Stimulated activated CD8-positive, alpha-beta memory T cell treated with anti-CD3 and anti-CD28 coated beads, Interleukin-2, amount 100 ng/mL, for 1 hour (primary cell): Measurements from ENCODE around the gene ZIC1.

Experiments
- DNase-seq, 2 donors: peaks; one replicate each; pipeline ENCODE4 v3.0.0-alpha.2; 2020; ENCODE audit warnings: low read depth in 2 of 2

Gene ZIC1

GRCh38 chr3:147395899-147396711 is 13.1 kb upstream of the ZIC1 start:
- no peak for DNase-seq

- DNase-seq = no peak
Measured at GRCh38 chr3:147396712-147397046, 12.5 kb upstream of the ZIC1 start.

- no peak for DNase-seq
Measured at GRCh38 chr3:147397155-147397874, 11.8 kb upstream of the ZIC1 start.

- no peak for DNase-seq
Measured at GRCh38 chr3:147397875-147398812, 11.0 kb upstream of the ZIC1 start.

GRCh38 chr3:147398813-147399534 is 10.2 kb upstream of the ZIC1 start:
- DNase-seq = no peak

GRCh38 chr3:147400111-147400510 is 9.1 kb upstream of the ZIC1 start:
- no peak for DNase-seq

GRCh38 chr3:147400999-147401398 is 8.2 kb upstream of the ZIC1 start:
- no peak for DNase-seq

- no peak for DNase-seq
Measured at GRCh38 chr3:147401421-147401820, 7.7 kb upstream of the ZIC1 start.

GRCh38 chr3:147402159-147402558 is 7.0 kb upstream of the ZIC1 start:
- DNase-seq = no peak

GRCh38 chr3:147403511-147403910 is 5.7 kb upstream of the ZIC1 start:
- no peak for DNase-seq

GRCh38 chr3:147404000-147404799 is 5.0 kb upstream of the ZIC1 start:
- DNase-seq = no peak

- DNase-seq = no peak
Measured at GRCh38 chr3:147404800-147405230, 4.3 kb upstream of the ZIC1 start.

- DNase-seq = no peak
Measured at GRCh38 chr3:147405231-147406027, 3.7 kb upstream of the ZIC1 start.

GRCh38 chr3:147406028-147406931 is 2.9 kb upstream of the ZIC1 start, which contains the start of gene ZIC4:
TSS of gene ZIC4 (minus strand) at chr3:147406543. CDS start at chr3:147402797, 3,746 bp downstream.
- no peak for DNase-seq

GRCh38 chr3:147407114-147407497 is 2.1 kb upstream of the ZIC1 start:
- DNase-seq = no peak

GRCh38 chr3:147407498-147408187 is 1.5 kb upstream of the ZIC1 start:
- no peak for DNase-seq

- no peak for DNase-seq
Measured at GRCh38 chr3:147408188-147409100, 721 bp upstream of the ZIC1 start.
